ENCODE measurements around the gene CDC73.

- TF ChIP-seq, protein P1, sequence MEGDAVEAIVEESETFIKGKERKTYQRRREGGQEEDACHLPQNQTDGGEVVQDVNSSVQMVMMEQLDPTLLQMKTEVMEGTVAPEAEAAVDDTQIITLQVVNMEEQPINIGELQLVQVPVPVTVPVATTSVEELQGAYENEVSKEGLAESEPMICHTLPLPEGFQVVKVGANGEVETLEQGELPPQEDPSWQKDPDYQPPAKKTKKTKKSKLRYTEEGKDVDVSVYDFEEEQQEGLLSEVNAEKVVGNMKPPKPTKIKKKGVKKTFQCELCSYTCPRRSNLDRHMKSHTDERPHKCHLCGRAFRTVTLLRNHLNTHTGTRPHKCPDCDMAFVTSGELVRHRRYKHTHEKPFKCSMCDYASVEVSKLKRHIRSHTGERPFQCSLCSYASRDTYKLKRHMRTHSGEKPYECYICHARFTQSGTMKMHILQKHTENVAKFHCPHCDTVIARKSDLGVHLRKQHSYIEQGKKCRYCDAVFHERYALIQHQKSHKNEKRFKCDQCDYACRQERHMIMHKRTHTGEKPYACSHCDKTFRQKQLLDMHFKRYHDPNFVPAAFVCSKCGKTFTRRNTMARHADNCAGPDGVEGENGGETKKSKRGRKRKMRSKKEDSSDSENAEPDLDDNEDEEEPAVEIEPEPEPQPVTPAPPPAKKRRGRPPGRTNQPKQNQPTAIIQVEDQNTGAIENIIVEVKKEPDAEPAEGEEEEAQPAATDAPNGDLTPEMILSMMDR (IDR thresholded peaks at IDR 0.05; ENCODE audit: low read length) = no peak
- no peak for TF ChIP-seq EZH2 (optimal IDR thresholded peaks at IDR 0.05; ENCODE audit: low read depth, low read length)
- TF ChIP-seq EZH2phosphoT487 (IDR thresholded peaks at IDR 0.05; ENCODE audit: low read length) = no peak
These were observed 2.8 kb upstream of the CDC73 start for GRCh38 chr1:193118803-193119730.

Measured in MM.1S (cell line).